GM21447 (cell line): ENCODE data around the gene GRIA1.

Experiments
- ATAC-seq: cut with Tn5 transposase; IDR thresholded peaks from one replicate; pipeline ENCODE4 v1.9.1; 2021; ENCODE audit not compliant: unreplicated experiment

The GRIA1 gene

GRCh38 chr5:153601377-153601776 is 110.9 kb downstream of the GRIA1 start:
- ATAC-seq, result peak; percentile 84

- no peak for ATAC-seq
Observed at GRCh38 chr5:153605386-153605785, 114.9 kb downstream of the GRIA1 start.

DNA sequence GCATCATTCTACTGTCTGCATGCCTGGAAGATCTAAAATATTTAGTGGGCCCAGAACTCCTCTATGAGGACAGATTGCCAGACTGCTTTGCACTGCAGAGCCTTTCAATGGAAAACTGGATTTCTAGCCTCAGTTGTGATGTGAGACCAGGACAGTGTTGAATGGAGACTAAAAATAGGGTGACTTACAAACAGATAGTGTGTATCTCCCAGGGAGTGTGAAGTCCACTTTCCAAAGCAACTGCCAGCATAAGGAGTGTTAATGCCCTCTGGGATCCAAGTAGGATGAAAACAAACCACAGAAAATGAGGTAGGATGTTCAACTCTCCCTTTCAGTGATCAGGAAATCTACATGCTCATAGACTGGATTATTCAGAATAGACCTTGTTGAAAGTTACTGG is 119.5 kb downstream of the GRIA1 start:
- no peak for ATAC-seq

- ATAC-seq, result no peak
Observed at GRCh38 chr5:153610811-153611210, 120.3 kb downstream of the GRIA1 start.

DNA sequence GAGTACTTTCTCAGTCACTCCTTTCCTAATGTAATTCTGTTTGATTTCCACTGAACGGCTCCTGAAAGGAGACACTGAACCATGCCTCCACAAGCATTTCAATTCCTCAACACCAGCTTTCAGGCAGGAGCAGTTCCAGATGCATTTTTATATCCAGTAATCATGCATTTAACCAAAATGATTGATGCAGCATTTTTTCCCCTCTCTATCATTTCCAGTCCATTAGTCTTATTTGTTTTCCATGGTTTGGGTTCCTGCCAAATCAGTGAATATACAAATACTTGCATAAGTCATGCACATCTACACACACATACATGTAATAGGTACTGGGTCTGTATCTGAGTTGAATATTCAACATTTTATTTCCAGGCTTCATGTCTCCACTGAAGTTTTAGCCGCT is 122.7 kb downstream of the GRIA1 start:
- no peak for ATAC-seq

DNA sequence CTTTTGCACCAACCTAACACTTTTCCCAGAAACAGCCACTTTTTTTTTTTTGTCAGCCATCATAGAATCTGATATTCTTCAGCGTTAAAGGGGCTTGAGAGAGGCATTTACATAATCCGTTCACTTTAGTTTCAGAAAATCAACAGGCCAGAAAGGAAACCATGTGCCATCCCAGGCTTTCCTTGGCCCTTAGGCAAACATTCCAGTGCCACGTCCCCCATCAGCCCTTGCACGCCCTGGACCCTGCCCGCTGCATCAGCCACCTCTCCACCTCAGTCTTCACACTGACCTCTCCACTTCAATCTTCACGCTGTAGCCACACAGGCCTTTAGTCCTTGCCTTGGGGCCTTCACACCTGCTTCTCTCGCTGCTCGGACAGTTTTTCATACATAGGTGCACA is 123.2 kb downstream of the GRIA1 start:
- ATAC-seq, result no peak

- ATAC-seq, result no peak
Observed at GRCh38 chr5:153617190-153617589, 126.7 kb downstream of the GRIA1 start.

- ATAC-seq, result no peak
Observed at GRCh38 chr5:153618307-153618706, 127.8 kb downstream of the GRIA1 start.

GRCh38 chr5:153618867-153619266 is 128.4 kb downstream of the GRIA1 start:
- no peak for ATAC-seq

DNA sequence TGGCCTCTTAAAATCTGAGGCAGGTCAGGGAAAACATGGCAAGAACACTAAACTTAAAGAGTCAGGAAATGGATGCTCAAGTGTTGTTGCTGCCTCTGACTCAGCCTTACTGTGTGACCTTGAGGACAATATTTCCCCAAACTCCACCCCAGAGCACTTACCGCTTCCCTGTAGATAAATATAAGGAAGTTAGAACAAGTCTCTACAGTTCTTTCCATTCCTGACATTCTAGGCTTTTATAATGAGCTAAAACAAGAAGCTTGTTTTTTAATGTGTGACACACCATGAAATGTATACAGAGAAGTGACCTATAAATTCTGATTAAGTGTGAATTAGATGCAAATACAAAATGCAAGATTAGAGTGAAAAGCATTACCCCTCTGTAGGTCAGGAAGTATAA is 129.3 kb downstream of the GRIA1 start:
- ATAC-seq, result no peak

GRCh38 chr5:153623124-153623523 is 132.7 kb downstream of the GRIA1 start:
- ATAC-seq, result no peak

- ATAC-seq, result no peak
Observed at GRCh38 chr5:153623751-153624450, 133.4 kb downstream of the GRIA1 start.

DNA sequence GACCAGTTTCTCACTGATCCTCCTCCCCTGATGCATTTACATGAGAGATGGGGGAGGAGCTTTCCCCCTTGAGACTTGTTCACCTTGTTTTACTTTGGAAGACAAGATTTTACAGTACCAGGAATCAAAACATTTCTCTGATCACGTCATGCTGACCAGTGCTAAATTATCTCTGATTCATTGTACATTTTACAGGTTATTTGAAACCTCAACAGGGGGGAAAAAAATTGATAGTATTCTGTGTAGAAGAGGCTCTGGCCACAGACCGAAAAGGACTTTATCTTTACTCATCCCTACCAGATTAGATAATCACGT is 133.9 kb downstream of the GRIA1 start:
- no peak for ATAC-seq

GRCh38 chr5:153625826-153626354 is 135.4 kb downstream of the GRIA1 start:
- no peak for ATAC-seq

- ATAC-seq, result no peak
Observed at GRCh38 chr5:153626836-153627235, 136.4 kb downstream of the GRIA1 start.

GRCh38 chr5:153629027-153629895 is 138.8 kb downstream of the GRIA1 start:
- no peak for ATAC-seq

DNA sequence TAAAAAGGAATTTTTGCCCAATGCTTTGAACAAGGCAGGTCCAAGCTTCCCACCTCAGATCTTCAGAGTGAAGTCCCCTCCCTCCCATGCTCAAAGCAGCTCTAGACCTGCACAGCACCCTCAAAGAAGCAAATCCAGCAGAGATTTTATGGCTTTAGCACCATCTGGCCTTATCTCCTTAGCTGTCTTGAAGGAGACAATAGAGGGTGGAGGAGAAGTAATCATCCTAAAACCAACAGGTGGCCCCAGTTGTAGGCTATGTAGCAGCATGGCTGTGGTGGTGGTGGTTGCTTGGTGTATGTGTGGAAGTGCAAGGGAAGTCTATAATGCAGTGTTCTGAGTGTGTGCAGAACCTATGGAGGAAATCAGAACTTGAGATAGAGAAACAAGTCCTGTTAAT is 140.1 kb downstream of the GRIA1 start:
- ATAC-seq, result no peak

- ATAC-seq, result no peak
Observed at GRCh38 chr5:153632748-153633290, 142.3 kb downstream of the GRIA1 start.

GRCh38 chr5:153636670-153637451 is 146.4 kb downstream of the GRIA1 start:
- ATAC-seq, result no peak

- ATAC-seq, result no peak
Observed at GRCh38 chr5:153640293-153640692, 149.8 kb downstream of the GRIA1 start.

GRCh38 chr5:153641183-153641688 is 150.8 kb downstream of the GRIA1 start:
- no peak for ATAC-seq
